Measurements from ENCODE around the gene ATP13A5.

ATP13A5 gene

GRCh38 chr3:193305356-193305755 is 73.2 kb downstream of the ATP13A5 start:
- DNase-seq, result no peak
- no peak for TF ChIP-seq CTCF (IDR thresholded peaks at IDR 0.05; ENCODE audit: low read depth, low read length)

GRCh38 chr3:193301433-193301832 is 77.1 kb downstream of the ATP13A5 start:
- no peaks in the 10 kb centered on the region for H3K36me3 ChIP-seq
- no peaks in the 10 kb centered on the region for H3K9me3 ChIP-seq (ENCODE audit: severe bottlenecking)
- H3K4me3 ChIP-seq (ENCODE audit: low read depth, low read length), result no peak overlapping the region
- no peak for TF ChIP-seq CTCF (IDR thresholded peaks at IDR 0.05; ENCODE audit: low read depth, low read length)
- H3K27me3 ChIP-seq (ENCODE audit: insufficient read depth, low read depth, severe bottlenecking), result no peaks in the 10 kb centered on the region
- no peak for DNase-seq
- H3K27ac ChIP-seq, result no peak overlapping the region

More at GRCh38 chr3:193305356-193305755, 73.2 kb downstream of the ATP13A5 start:
- no peak overlapping the region for H3K27ac ChIP-seq
- no peak overlapping the region for H3K4me3 ChIP-seq (ENCODE audit: low read depth, low read length)
- H3K27me3 ChIP-seq (ENCODE audit: insufficient read depth, low read depth, severe bottlenecking), result no peaks in the 10 kb centered on the region
- no peaks in the 10 kb centered on the region for H3K36me3 ChIP-seq
- H3K9me3 ChIP-seq (ENCODE audit: severe bottlenecking), result no peaks in the 10 kb centered on the region

GRCh38 chr3:193297421-193297820 is 81.1 kb downstream of the ATP13A5 start:
- H3K36me3 ChIP-seq, result no peaks in the 10 kb centered on the region

GRCh38 chr3:193295985-193296384 is 82.6 kb downstream of the ATP13A5 start:
- Histone ChIP-seq H3K27ac (no peak overlapping the region), H3K9me3 (ENCODE audit: severe bottlenecking) (no peaks in the 10 kb centered on the region), H3K4me3 (ENCODE audit: low read depth, low read length) (no peak overlapping the region), H3K36me3 (no peaks in the 10 kb centered on the region), H3K27me3 (ENCODE audit: insufficient read depth, low read depth, severe bottlenecking) (no peaks in the 10 kb centered on the region)
- no peak for TF ChIP-seq CTCF (IDR thresholded peaks at IDR 0.05; ENCODE audit: low read depth, low read length)
- no peak for DNase-seq

More at GRCh38 chr3:193297421-193297820, 81.1 kb downstream of the ATP13A5 start:
- Histone ChIP-seq H3K27me3 (ENCODE audit: insufficient read depth, low read depth, severe bottlenecking) (no peaks in the 10 kb centered on the region), H3K4me3 (ENCODE audit: low read depth, low read length) (no peak overlapping the region), H3K27ac (no peak overlapping the region), H3K9me3 (ENCODE audit: severe bottlenecking) (no peaks in the 10 kb centered on the region)
- TF ChIP-seq CTCF (IDR thresholded peaks at IDR 0.05; ENCODE audit: low read depth, low read length), result no peak
- DNase-seq, result no peak

GRCh38 chr3:193292386-193292785 is 86.2 kb downstream of the ATP13A5 start:
- DNase-seq, result no peak
- Histone ChIP-seq H3K27ac (no peak overlapping the region), H3K9me3 (ENCODE audit: severe bottlenecking) (no peaks in the 10 kb centered on the region), H3K4me3 (ENCODE audit: low read depth, low read length) (no peak overlapping the region), H3K36me3 (no peaks in the 10 kb centered on the region), H3K27me3 (ENCODE audit: insufficient read depth, low read depth, severe bottlenecking) (no peaks in the 10 kb centered on the region)
- TF ChIP-seq CTCF (IDR thresholded peaks at IDR 0.05; ENCODE audit: low read depth, low read length), result no peak

- Histone ChIP-seq H3K4me3 (ENCODE audit: low read depth, low read length) (no peak overlapping the region), H3K36me3 (no peaks in the 10 kb centered on the region), H3K27ac (no peak overlapping the region), H3K27me3 (ENCODE audit: insufficient read depth, low read depth, severe bottlenecking) (no peaks in the 10 kb centered on the region), H3K9me3 (ENCODE audit: severe bottlenecking) (no peaks in the 10 kb centered on the region)
- DNase-seq, result no peak
- no peak for TF ChIP-seq CTCF (IDR thresholded peaks at IDR 0.05; ENCODE audit: low read depth, low read length)
Observed at GRCh38 chr3:193271101-193271840, 107.3 kb downstream of the ATP13A5 start.
